ENCODE results near the gene LACRT. TPM values are rescaled to one million over a fixed set of nuclear protein-coding genes. Genes with fewer than 3 reads are reported as not detected.

The LACRT gene
- total RNA-seq, 3 donors from 2014 or later: not detected

- ATAC-seq (no peak), DNase-seq (no peak)
- peaks cover 5% of the 10 kb centered on the region for H3K4me1 Mint-ChIP-seq (ENCODE audit: low read depth)
- peaks cover 39% of the 10 kb centered on the region for H3K27me3 Mint-ChIP-seq (ENCODE audit: low read depth)
- H3K36me3 Mint-ChIP-seq (ENCODE audit: insufficient read depth): no peaks in the 10 kb centered on the region
- H3K4me3 Mint-ChIP-seq: no peak overlapping the region
- no peaks in the 10 kb centered on the region for H3K9me3 Mint-ChIP-seq
Observed at GRCh38 chr12:54583726-54584125, 51.0 kb downstream of the LACRT start.

GRCh38 chr12:54581412-54581811 is 53.3 kb downstream of the LACRT start:
- peaks cover 5% of the 10 kb centered on the region for H3K4me1 Mint-ChIP-seq (ENCODE audit: low read depth)
- no peaks in the 10 kb centered on the region for H3K36me3 Mint-ChIP-seq (ENCODE audit: insufficient read depth)
- H3K27me3 Mint-ChIP-seq (ENCODE audit: low read depth): peaks cover 20% of the 10 kb centered on the region
- no peaks in the 10 kb centered on the region for H3K9me3 Mint-ChIP-seq
- no peak overlapping the region for H3K4me3 Mint-ChIP-seq
- DNase-seq (no peak), ATAC-seq (no peak)

Other genes with a start within 250 kb of the LACRT start
- gene ITGA5, start 215.6 kb downstream of the LACRT start, total RNA-seq: 10 to 100 TPM in 2 of 3 donors, 1 to 10 TPM in 1; 9.3 to 16.4 (median 12.4) TPM
- gene GTSF1, start 161.3 kb downstream of the LACRT start, total RNA-seq: 10 to 100 TPM in 1 of 3 donors, 1 to 10 TPM in 2; 2.5 to 11.6 (median 7.9) TPM
- gene NCKAP1L, start 137.1 kb downstream of the LACRT start, total RNA-seq: 10 to 100 TPM; 60.5 to 83.7 (median 79.9) TPM
- 1 to 10 TPM; 6.9 to 8.7 (median 7.9) TPM for gene PDE1B, start 85.3 kb downstream of the LACRT start, total RNA-seq
- gene PPP1R1A, start 46.2 kb downstream of the LACRT start, total RNA-seq: not detected
- gene DCD, start 13.5 kb upstream of the LACRT start, total RNA-seq: not detected
- gene MUCL1, start 219.6 kb upstream of the LACRT start, total RNA-seq: 1 to 10 TPM in 1 of 3 donors, under 1 TPM in 1, not detected in 1; 0.63 to 1.2 TPM